GM19452 (cell line): ENCODE measurements around the gene CDH16.
"Not testable (repeated sequence)": the region's sequence is repeated elsewhere in the genome, so short reads cannot be mapped to it uniquely, and the experiment has no call there.

Source experiments
- ATAC-seq: cut with Tn5 transposase; IDR thresholded peaks from one replicate; pipeline ENCODE4 v1.9.1; 2021; ENCODE audit not compliant: unreplicated experiment

The CDH16 gene

GRCh38 chr16:66948134-66948836 lies 29.6 kb upstream of the CDH16 start:
- no peak for ATAC-seq

DNA sequence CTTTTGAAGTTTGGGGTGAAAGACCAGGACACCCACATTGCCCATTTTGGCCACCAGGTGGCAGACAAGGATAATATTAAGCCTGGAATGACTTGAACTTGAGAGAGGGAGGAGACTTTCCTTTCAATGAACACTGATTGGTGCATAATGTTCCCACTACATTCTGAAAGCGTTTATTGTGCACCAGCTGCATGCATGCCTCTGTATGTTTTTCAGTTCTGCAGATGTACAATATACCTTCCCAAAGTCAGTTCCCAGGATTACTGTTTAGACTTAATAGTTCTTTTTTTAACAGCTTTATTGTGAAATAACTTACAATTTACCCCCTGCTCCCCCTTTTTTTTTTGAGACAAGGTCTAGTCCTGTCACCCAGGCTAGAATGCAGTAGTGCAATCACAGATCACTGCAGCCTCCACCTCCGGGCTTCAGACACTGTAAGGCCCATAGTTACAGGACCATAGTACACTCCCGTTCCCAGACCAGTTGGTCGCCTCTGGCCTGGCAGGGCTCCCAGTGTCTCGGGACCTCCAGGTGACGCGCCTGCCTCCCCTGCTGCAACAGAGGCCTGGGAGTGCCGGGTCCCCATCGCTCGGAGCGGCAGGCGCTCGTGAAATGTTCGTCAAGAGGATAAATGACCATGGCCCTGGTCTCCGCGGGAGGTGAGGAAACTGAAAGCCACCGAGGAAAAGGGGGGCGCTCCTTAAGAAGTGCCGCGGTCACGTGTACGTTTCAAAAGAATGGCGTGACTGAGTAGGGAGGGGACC lies 28.8 kb upstream of the CDH16 start:
- ATAC-seq: no peak

GRCh38 chr16:66946974-66947301 lies 28.3 kb upstream of the CDH16 start:
- ATAC-seq: no peak

GRCh38 chr16:66946541-66946940 lies 27.9 kb upstream of the CDH16 start:
- no peak for ATAC-seq

DNA sequence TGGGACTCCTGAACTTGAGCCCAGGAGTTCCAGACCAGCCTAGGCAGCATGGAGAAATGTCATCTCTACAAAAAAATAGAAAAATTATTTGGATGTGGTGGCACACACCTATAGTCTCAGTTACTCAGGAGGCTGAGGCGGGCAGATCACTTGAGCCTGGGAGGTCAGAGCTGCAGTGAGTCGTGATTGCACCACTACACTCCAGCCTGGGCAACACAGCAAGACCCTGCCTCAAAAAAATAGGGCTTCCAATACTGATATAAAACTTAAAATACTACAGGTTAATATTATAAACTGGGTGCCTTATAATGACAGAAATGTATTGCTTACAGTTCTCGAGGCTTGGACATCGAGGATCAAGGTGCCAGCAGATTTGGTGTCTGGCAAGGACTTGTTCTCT lies 27.3 kb upstream of the CDH16 start:
- no peak for ATAC-seq

DNA sequence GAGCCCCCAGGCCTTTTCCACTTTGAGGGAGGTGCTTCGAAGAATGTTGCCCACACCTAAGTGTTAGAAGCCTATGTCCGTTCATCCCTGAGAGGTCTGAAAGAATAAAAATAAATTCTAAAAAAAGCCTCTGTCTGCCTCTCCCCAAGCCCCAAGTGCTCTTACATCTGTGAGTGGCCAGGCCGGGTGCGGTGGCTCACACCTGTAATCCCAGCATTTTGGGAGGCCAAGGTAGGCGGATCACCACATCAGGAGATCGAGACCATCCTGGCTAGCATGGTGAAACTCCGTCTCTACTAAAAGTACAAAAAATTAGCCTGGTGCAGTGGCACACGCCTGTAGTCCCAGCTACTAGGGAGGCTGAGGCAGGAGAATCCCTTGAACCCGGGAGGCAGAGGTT lies 26.3 kb upstream of the CDH16 start:
- not testable (repeated sequence) for ATAC-seq

GRCh38 chr16:66944054-66944441 lies 25.4 kb upstream of the CDH16 start:
- ATAC-seq: no peak

- no peak for ATAC-seq
Measured at GRCh38 chr16:66943426-66944053, 24.9 kb upstream of the CDH16 start.

GRCh38 chr16:66942981-66943380 lies 24.3 kb upstream of the CDH16 start:
- no peak for ATAC-seq

GRCh38 chr16:66940236-66940635 lies 21.6 kb upstream of the CDH16 start:
- ATAC-seq: no peak

DNA sequence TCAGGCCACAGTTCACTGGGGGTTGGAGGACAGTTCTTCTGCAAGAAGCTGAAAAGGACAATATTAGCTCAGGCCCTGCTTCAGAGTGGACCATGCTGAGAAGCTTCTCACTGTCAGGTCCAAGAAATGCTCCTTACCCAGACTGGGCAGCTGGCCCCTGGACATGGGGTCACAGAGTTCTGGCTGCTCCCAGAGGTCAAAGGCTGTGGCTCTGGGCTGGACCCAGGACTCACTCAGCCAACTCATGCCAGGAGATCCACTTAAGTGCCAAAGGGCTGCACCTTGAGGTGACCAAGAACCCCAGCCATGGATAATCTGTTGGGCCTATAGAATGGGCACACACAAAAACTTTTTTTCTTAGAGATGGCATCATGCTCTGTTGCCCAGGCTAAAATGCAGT lies 20.7 kb upstream of the CDH16 start:
- no peak for ATAC-seq

DNA sequence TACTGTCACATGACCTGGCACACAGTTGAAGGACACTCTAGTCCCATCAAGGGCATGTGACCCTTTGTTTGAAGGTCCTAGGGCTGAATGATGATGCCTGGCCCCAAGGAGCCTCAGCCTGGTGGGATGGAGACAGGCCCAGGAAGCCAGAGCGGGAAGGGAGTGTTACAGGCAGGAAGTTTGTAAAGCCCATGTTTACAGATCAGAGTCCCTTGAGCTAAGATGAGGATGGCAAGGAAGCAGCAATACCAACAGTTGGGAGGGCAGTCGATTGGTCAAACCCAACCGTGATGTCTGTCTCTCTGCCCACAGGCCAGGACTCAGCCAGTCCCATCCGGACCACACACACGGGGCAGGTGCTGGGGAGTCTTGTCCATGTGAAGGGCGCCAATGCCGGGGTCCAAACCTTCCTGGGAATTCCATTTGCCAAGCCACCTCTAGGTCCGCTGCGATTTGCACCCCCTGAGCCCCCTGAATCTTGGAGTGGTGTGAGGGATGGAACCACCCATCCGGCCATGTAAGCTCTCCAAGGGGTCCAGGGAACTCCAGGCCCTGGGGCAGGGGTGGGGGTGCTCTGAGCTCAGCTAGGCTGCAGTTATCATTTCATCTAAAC lies 19.1 kb upstream of the CDH16 start:
- no peak for ATAC-seq

- ATAC-seq: no peak
Measured at GRCh38 chr16:66936889-66937554, 18.3 kb upstream of the CDH16 start.

DNA sequence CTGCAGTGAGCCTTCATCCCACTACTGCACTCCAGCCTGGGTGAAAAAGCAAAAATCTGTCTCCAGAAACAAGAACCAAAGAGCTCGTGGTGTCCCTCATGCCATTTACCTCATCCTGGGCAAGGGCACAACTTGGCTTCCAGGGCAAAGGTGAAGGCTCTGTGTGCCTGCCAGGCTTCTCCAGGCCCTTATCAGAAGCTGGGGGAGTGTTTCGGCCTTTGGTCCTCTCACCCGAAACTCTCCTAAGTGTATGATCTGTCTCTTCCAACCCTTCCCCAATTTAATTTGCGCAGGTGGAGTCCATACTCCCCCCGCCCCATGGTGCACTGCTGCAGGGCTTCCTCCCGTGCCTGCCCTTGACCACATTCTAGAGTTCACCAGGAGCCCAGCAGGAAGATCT lies 17.8 kb upstream of the CDH16 start:
- no peak for ATAC-seq

- no peak for ATAC-seq
Measured at GRCh38 chr16:66935314-66936011, 16.8 kb upstream of the CDH16 start, which contains the start of gene CES2. CES2 (plus strand) TSS chr16:66935516; CDS start chr16:66935636, 120 bp downstream.

- not testable (repeated sequence) for ATAC-seq
Measured at GRCh38 chr16:66934839-66935313, 16.2 kb upstream of the CDH16 start.

GRCh38 chr16:66934138-66934838 lies 15.6 kb upstream of the CDH16 start, which contains the start of gene CIAO2B:
CIAO2B (minus strand) TSS chr16:66934402; CDS start chr16:66934364, 38 bp downstream.
- ATAC-seq: peak; percentile 81

DNA sequence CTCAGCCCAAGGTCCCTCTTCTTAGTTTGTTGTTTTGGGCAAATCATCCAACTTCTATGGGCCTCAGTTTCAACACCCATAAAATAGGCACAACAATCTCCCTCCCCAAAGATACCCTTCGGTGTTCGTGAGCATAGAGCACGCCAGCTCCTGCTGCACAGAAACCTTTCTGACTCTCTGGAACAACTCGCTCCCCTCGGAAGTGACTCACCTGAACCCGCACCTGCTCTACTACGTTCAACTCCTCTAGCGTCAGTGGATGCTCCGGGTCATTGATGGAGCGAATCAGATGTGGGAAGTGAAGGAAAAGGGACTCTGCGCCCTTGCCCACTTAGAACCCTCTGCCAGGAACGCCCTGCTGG lies 15.1 kb upstream of the CDH16 start:
- peak; percentile 10 for ATAC-seq

DNA sequence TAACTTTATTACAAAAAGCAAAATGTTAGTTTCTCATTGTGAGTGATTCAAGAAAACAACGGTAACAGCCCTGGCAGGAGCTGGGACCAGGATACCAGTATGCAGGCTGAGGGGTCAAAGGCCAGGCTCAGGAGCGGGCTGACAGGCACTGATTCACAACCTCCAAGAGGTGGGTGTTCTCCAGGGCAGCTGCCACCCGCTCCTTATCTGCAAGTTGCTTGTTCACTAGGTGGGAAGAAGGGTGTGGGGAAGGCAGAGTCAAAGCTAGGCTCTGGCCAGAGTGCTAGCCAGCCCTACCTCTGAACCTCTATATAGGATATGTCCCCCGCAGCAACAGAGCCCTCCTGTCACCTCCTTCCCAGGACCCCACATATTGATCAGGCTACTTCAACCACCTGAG lies 13.4 kb upstream of the CDH16 start:
- ATAC-seq: no peak

- ATAC-seq: no peak
Measured at GRCh38 chr16:66931665-66932064, 13.0 kb upstream of the CDH16 start.
